Measurements from ENCODE around the gene ARID1B. TPM values are rescaled to one million over a fixed set of nuclear protein-coding genes. Genes with fewer than 3 reads are reported as not detected.

ARID1B gene
- total and polyA plus RNA-seq, 4 donors: 7.0 to 49.0 (median 24.2) TPM

GRCh38 chr6:156851454-156851921 is 74.3 kb downstream of the ARID1B start:
- DNase-seq (ENCODE audit: low spot score): no peak
- Histone ChIP-seq H3K27me3 (ENCODE audit: control insufficient read depth in 4 of 4, insufficient read depth in 4 of 4, low read length in 3 of 4) (no peaks in the 10 kb centered on the region), H3K9me3 (ENCODE audit: control insufficient read depth in 4 of 4, low read length in 3 of 4) (no peaks in the 10 kb centered on the region), H3K4me1 (ENCODE audit: control insufficient read depth in 4 of 4, insufficient read depth in 4 of 4, low read length in 3 of 4) (peaks cover 0 to 14% (median 10%) of the 10 kb centered on the region in 4 donors), H3K4me3 (ENCODE audit: low read depth in 1 of 3, low read length in 3 of 3) (no peak overlapping the region), H3K36me3 (ENCODE audit: control insufficient read depth in 4 of 4, insufficient read depth in 3 of 4, low read depth in 1 of 4, low read length in 3 of 4) (no peaks in the 10 kb centered on the region), H3K27ac (ENCODE audit: low read depth in 1 of 2, low read length in 2 of 2) (no peak overlapping the region), H3K9ac (ENCODE audit: low read depth in 1 of 2, low read length in 2 of 2) (no peak overlapping the region)
- TF ChIP-seq, protein P1, sequence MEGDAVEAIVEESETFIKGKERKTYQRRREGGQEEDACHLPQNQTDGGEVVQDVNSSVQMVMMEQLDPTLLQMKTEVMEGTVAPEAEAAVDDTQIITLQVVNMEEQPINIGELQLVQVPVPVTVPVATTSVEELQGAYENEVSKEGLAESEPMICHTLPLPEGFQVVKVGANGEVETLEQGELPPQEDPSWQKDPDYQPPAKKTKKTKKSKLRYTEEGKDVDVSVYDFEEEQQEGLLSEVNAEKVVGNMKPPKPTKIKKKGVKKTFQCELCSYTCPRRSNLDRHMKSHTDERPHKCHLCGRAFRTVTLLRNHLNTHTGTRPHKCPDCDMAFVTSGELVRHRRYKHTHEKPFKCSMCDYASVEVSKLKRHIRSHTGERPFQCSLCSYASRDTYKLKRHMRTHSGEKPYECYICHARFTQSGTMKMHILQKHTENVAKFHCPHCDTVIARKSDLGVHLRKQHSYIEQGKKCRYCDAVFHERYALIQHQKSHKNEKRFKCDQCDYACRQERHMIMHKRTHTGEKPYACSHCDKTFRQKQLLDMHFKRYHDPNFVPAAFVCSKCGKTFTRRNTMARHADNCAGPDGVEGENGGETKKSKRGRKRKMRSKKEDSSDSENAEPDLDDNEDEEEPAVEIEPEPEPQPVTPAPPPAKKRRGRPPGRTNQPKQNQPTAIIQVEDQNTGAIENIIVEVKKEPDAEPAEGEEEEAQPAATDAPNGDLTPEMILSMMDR (IDR thresholded peaks at IDR 0.05; ENCODE audit: low read depth, low read length, missing input control): no peak
- TF ChIP-seq SP1 (IDR thresholded peaks at IDR 0.05) (no peak), FOXA2 (IDR thresholded peaks at IDR 0.05) (no peak), TAF1 (conservative IDR thresholded peaks at IDR 0.05) (no peak), RXRA (IDR thresholded peaks at IDR 0.05) (no peak), RAD21 (IDR thresholded peaks at IDR 0.05) (no peak), HNF4A (conservative IDR thresholded peaks at IDR 0.05) (no peak), YY1 (IDR thresholded peaks at IDR 0.05) (no peak)
- TF ChIP-seq, protein P2, sequence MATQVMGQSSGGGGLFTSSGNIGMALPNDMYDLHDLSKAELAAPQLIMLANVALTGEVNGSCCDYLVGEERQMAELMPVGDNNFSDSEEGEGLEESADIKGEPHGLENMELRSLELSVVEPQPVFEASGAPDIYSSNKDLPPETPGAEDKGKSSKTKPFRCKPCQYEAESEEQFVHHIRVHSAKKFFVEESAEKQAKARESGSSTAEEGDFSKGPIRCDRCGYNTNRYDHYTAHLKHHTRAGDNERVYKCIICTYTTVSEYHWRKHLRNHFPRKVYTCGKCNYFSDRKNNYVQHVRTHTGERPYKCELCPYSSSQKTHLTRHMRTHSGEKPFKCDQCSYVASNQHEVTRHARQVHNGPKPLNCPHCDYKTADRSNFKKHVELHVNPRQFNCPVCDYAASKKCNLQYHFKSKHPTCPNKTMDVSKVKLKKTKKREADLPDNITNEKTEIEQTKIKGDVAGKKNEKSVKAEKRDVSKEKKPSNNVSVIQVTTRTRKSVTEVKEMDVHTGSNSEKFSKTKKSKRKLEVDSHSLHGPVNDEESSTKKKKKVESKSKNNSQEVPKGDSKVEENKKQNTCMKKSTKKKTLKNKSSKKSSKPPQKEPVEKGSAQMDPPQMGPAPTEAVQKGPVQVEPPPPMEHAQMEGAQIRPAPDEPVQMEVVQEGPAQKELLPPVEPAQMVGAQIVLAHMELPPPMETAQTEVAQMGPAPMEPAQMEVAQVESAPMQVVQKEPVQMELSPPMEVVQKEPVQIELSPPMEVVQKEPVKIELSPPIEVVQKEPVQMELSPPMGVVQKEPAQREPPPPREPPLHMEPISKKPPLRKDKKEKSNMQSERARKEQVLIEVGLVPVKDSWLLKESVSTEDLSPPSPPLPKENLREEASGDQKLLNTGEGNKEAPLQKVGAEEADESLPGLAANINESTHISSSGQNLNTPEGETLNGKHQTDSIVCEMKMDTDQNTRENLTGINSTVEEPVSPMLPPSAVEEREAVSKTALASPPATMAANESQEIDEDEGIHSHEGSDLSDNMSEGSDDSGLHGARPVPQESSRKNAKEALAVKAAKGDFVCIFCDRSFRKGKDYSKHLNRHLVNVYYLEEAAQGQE (IDR thresholded peaks at IDR 0.05): no peak
- TF ChIP-seq, protein P3, sequence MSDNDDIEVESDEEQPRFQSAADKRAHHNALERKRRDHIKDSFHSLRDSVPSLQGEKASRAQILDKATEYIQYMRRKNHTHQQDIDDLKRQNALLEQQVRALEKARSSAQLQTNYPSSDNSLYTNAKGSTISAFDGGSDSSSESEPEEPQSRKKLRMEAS (IDR thresholded peaks at IDR 0.05): no peak
- WGBS: 85% methylated on average over 3 of the region's 3 CpGs

GRCh38 chr6:156852147-156852857 is 75.1 kb downstream of the ARID1B start:
- peaks cover 0 to 12% (median 8%) of the 10 kb centered on the region in 4 donors for H3K4me1 ChIP-seq (ENCODE audit: control insufficient read depth in 4 of 4, insufficient read depth in 4 of 4, low read length in 3 of 4)
- H3K9me3 ChIP-seq (ENCODE audit: control insufficient read depth in 4 of 4, low read length in 3 of 4): no peaks in the 10 kb centered on the region
- H3K9ac ChIP-seq (ENCODE audit: low read depth in 1 of 2, low read length in 2 of 2): no peak overlapping the region
- no peak overlapping the region for H3K4me3 ChIP-seq (ENCODE audit: low read depth in 1 of 3, low read length in 3 of 3)
- TF ChIP-seq, protein P4, sequence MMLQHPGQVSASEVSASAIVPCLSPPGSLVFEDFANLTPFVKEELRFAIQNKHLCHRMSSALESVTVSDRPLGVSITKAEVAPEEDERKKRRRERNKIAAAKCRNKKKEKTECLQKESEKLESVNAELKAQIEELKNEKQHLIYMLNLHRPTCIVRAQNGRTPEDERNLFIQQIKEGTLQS (IDR thresholded peaks at IDR 0.05): no peak
- TF ChIP-seq FOXA2 (IDR thresholded peaks at IDR 0.05) (no peak), YY1 (IDR thresholded peaks at IDR 0.05) (no peak), EGR1 (IDR thresholded peaks at IDR 0.05; ENCODE audit: low read depth in 2 of 2) (no peak)
- 86% methylated on average over 9 of the region's 9 CpGs for WGBS
- no peaks in the 10 kb centered on the region for H3K36me3 ChIP-seq (ENCODE audit: control insufficient read depth in 4 of 4, insufficient read depth in 3 of 4, low read depth in 1 of 4, low read length in 3 of 4)
- no peak for DNase-seq (ENCODE audit: low spot score)
- no peaks in the 10 kb centered on the region for H3K27me3 ChIP-seq (ENCODE audit: control insufficient read depth in 4 of 4, insufficient read depth in 4 of 4, low read length in 3 of 4)
- no peak overlapping the region for H3K27ac ChIP-seq (ENCODE audit: low read depth in 1 of 2, low read length in 2 of 2)

Measured in liver (tissue), 9 donors.